ENCODE measurements around the gene EVI5.

Gene EVI5

GRCh38 chr1:92711473-92712165 lies 73.3 kb downstream of the EVI5 start:
- no peak overlapping the region for H3K4me3 Mint-ChIP-seq
- H3K27ac Mint-ChIP-seq: no peak overlapping the region
- no peak for DNase-seq (ENCODE audit: low spot score)
- H3K9me3 Mint-ChIP-seq: no peaks in the 10 kb centered on the region
- H3K36me3 Mint-ChIP-seq (ENCODE audit: low read depth): no peaks in the 10 kb centered on the region
- peaks cover 32% of the 10 kb centered on the region for H3K27me3 Mint-ChIP-seq (ENCODE audit: low read depth)
- H3K4me1 Mint-ChIP-seq (ENCODE audit: low read depth): no peaks in the 10 kb centered on the region

GRCh38 chr1:92709738-92710137 lies 75.2 kb downstream of the EVI5 start:
- Mint-ChIP-seq H3K36me3 (ENCODE audit: low read depth) (no peaks in the 10 kb centered on the region), H3K27ac (no peak overlapping the region), H3K9me3 (no peaks in the 10 kb centered on the region), H3K27me3 (ENCODE audit: low read depth) (peaks cover 29% of the 10 kb centered on the region), H3K4me3 (no peak overlapping the region), H3K4me1 (ENCODE audit: low read depth) (no peaks in the 10 kb centered on the region)
- DNase-seq (ENCODE audit: low spot score): no peak

- H3K4me3 Mint-ChIP-seq: no peak overlapping the region
- no peaks in the 10 kb centered on the region for H3K9me3 Mint-ChIP-seq
- H3K27me3 Mint-ChIP-seq (ENCODE audit: low read depth): peaks cover 34% of the 10 kb centered on the region
- H3K36me3 Mint-ChIP-seq (ENCODE audit: low read depth): no peaks in the 10 kb centered on the region
- no peak overlapping the region for H3K27ac Mint-ChIP-seq
- DNase-seq (ENCODE audit: low spot score): no peak
- no peaks in the 10 kb centered on the region for H3K4me1 Mint-ChIP-seq (ENCODE audit: low read depth)
Measured at GRCh38 chr1:92708368-92708950, 76.4 kb downstream of the EVI5 start.

GRCh38 chr1:92707709-92708108 lies 77.2 kb downstream of the EVI5 start:
- Mint-ChIP-seq H3K4me1 (ENCODE audit: low read depth) (no peaks in the 10 kb centered on the region), H3K4me3 (no peak overlapping the region), H3K27me3 (ENCODE audit: low read depth) (peaks cover 40% of the 10 kb centered on the region), H3K36me3 (ENCODE audit: low read depth) (no peaks in the 10 kb centered on the region), H3K9me3 (no peaks in the 10 kb centered on the region), H3K27ac (no peak overlapping the region)
- DNase-seq (ENCODE audit: low spot score): no peak

GRCh38 chr1:92707292-92707691 lies 77.6 kb downstream of the EVI5 start:
- no peak for DNase-seq (ENCODE audit: low spot score)
- H3K36me3 Mint-ChIP-seq (ENCODE audit: low read depth): no peaks in the 10 kb centered on the region
- H3K27me3 Mint-ChIP-seq (ENCODE audit: low read depth): peaks cover 40% of the 10 kb centered on the region
- no peaks in the 10 kb centered on the region for H3K9me3 Mint-ChIP-seq
- H3K27ac Mint-ChIP-seq: no peak overlapping the region
- H3K4me1 Mint-ChIP-seq (ENCODE audit: low read depth): no peaks in the 10 kb centered on the region
- H3K4me3 Mint-ChIP-seq: no peak overlapping the region

- no peak overlapping the region for H3K4me3 Mint-ChIP-seq
Measured at GRCh38 chr1:92705446-92705845, 79.5 kb downstream of the EVI5 start.

GRCh38 chr1:92701147-92701546 lies 83.8 kb downstream of the EVI5 start:
- no peaks in the 10 kb centered on the region for H3K36me3 Mint-ChIP-seq (ENCODE audit: low read depth)
- H3K4me1 Mint-ChIP-seq (ENCODE audit: low read depth): peaks cover 5% of the 10 kb centered on the region
- no peak overlapping the region for H3K4me3 Mint-ChIP-seq
- H3K27me3 Mint-ChIP-seq (ENCODE audit: low read depth): peaks cover 47% of the 10 kb centered on the region
- H3K27ac Mint-ChIP-seq: no peak overlapping the region
- no peaks in the 10 kb centered on the region for H3K9me3 Mint-ChIP-seq
- no peak for DNase-seq (ENCODE audit: low spot score)

More at GRCh38 chr1:92705446-92705845, 79.5 kb downstream of the EVI5 start:
- DNase-seq (ENCODE audit: low spot score): no peak
- no peaks in the 10 kb centered on the region for H3K36me3 Mint-ChIP-seq (ENCODE audit: low read depth)
- H3K27ac Mint-ChIP-seq: no peak overlapping the region
- peaks cover 40% of the 10 kb centered on the region for H3K27me3 Mint-ChIP-seq (ENCODE audit: low read depth)
- H3K9me3 Mint-ChIP-seq: no peaks in the 10 kb centered on the region
- H3K4me1 Mint-ChIP-seq (ENCODE audit: low read depth): peaks cover 5% of the 10 kb centered on the region

- no peak overlapping the region for H3K4me3 Mint-ChIP-seq
- no peak for DNase-seq (ENCODE audit: low spot score)
- no peaks in the 10 kb centered on the region for H3K36me3 Mint-ChIP-seq (ENCODE audit: low read depth)
- peaks cover 5% of the 10 kb centered on the region for H3K4me1 Mint-ChIP-seq (ENCODE audit: low read depth)
- peaks cover 49% of the 10 kb centered on the region for H3K27me3 Mint-ChIP-seq (ENCODE audit: low read depth)
- H3K9me3 Mint-ChIP-seq: no peaks in the 10 kb centered on the region
- no peak overlapping the region for H3K27ac Mint-ChIP-seq
Measured at GRCh38 chr1:92698932-92699331, 86.0 kb downstream of the EVI5 start.

GRCh38 chr1:92695104-92695503 lies 89.8 kb downstream of the EVI5 start:
- Mint-ChIP-seq H3K27ac (no peak overlapping the region), H3K27me3 (ENCODE audit: low read depth) (peaks cover 46% of the 10 kb centered on the region), H3K4me3 (no peak overlapping the region), H3K36me3 (ENCODE audit: low read depth) (no peaks in the 10 kb centered on the region), H3K4me1 (ENCODE audit: low read depth) (peaks cover 10% of the 10 kb centered on the region), H3K9me3 (no peaks in the 10 kb centered on the region)
- DNase-seq (ENCODE audit: low spot score): no peak

- Mint-ChIP-seq H3K27me3 (ENCODE audit: low read depth) (peaks cover 26% of the 10 kb centered on the region), H3K36me3 (ENCODE audit: low read depth) (no peaks in the 10 kb centered on the region)
Measured at GRCh38 chr1:92691925-92692324, 93.0 kb downstream of the EVI5 start.

GRCh38 chr1:92690212-92690906 lies 94.5 kb downstream of the EVI5 start:
- no peak for DNase-seq (ENCODE audit: low spot score)
- Mint-ChIP-seq H3K27ac (no peak overlapping the region), H3K27me3 (ENCODE audit: low read depth) (peaks cover 35% of the 10 kb centered on the region), H3K4me1 (ENCODE audit: low read depth) (peaks cover 10% of the 10 kb centered on the region), H3K9me3 (peaks cover 5% of the 10 kb centered on the region), H3K36me3 (ENCODE audit: low read depth) (no peaks in the 10 kb centered on the region), H3K4me3 (no peak overlapping the region)

More at GRCh38 chr1:92691925-92692324, 93.0 kb downstream of the EVI5 start:
- H3K9me3 Mint-ChIP-seq: peaks cover under 1% of the 10 kb centered on the region
- no peak overlapping the region for H3K27ac Mint-ChIP-seq
- no peak for DNase-seq (ENCODE audit: low spot score)
- H3K4me3 Mint-ChIP-seq: no peak overlapping the region
- peaks cover 10% of the 10 kb centered on the region for H3K4me1 Mint-ChIP-seq (ENCODE audit: low read depth)

GRCh38 chr1:92679980-92680379 lies 104.9 kb downstream of the EVI5 start:
- no peak overlapping the region for H3K27ac Mint-ChIP-seq
- H3K27me3 Mint-ChIP-seq (ENCODE audit: low read depth): peaks cover 28% of the 10 kb centered on the region
- no peak overlapping the region for H3K4me3 Mint-ChIP-seq
- DNase-seq (ENCODE audit: low spot score): no peak
- H3K9me3 Mint-ChIP-seq: no peaks in the 10 kb centered on the region
- H3K4me1 Mint-ChIP-seq (ENCODE audit: low read depth): no peaks in the 10 kb centered on the region
- no peaks in the 10 kb centered on the region for H3K36me3 Mint-ChIP-seq (ENCODE audit: low read depth)

- no peaks in the 10 kb centered on the region for H3K9me3 Mint-ChIP-seq
- peaks cover 17% of the 10 kb centered on the region for H3K27me3 Mint-ChIP-seq (ENCODE audit: low read depth)
- H3K4me1 Mint-ChIP-seq (ENCODE audit: low read depth): no peaks in the 10 kb centered on the region
- DNase-seq (ENCODE audit: low spot score): no peak
- no peak overlapping the region for H3K27ac Mint-ChIP-seq
- no peaks in the 10 kb centered on the region for H3K36me3 Mint-ChIP-seq (ENCODE audit: low read depth)
- no peak overlapping the region for H3K4me3 Mint-ChIP-seq
Measured at GRCh38 chr1:92663775-92664174, 121.1 kb downstream of the EVI5 start.

- Mint-ChIP-seq H3K36me3 (ENCODE audit: low read depth) (no peaks in the 10 kb centered on the region), H3K4me3 (no peak overlapping the region), H3K27ac (no peak overlapping the region), H3K9me3 (peaks cover 7% of the 10 kb centered on the region), H3K27me3 (ENCODE audit: low read depth) (peaks cover 22% of the 10 kb centered on the region), H3K4me1 (ENCODE audit: low read depth) (no peaks in the 10 kb centered on the region)
- DNase-seq (ENCODE audit: low spot score): no peak
Measured at GRCh38 chr1:92662048-92662447, 122.9 kb downstream of the EVI5 start.

Measured in T-helper 2 cell treated with Interferon-gamma antibody and Interleukin-4, amounts not matched to agents 5 μg/mL and 100 μg/mL, for 36 hours (primary cell).